Gastrocnemius medialis (tissue), 4 donors: Measurements from ENCODE around the gene CACNA1C. TPM values are rescaled to one million over a fixed set of nuclear protein-coding genes. Genes with fewer than 3 reads are reported as not detected.

ENCODE experiments used
- ATAC-seq, 2 donors: fragments of 150-250 bp; one replicate each; pipeline ENCODE4 v1.9.1; 2016
- DNase-seq, 2 donors: peaks; one replicate each; pipeline ENCODE4 v3.0.0-alpha.2; 2019
- H3K27ac ChIP-seq, 4 donors: fragments of 200-600 bp; sonication (generic); 1 replicate in 1 of 4; 2 replicates in 3 of 4; pipeline ENCODE4 v1.5.1; 2016 to 2018; ENCODE audit warnings: mild to moderate bottlenecking in 2 of 4, moderate library complexity in 1 of 4
- H3K27me3 ChIP-seq, 3 donors: fragments of 200-600 bp; sonication (generic) in 2 of 3; 1 replicate in 1 of 3; 2 replicates in 2 of 3; pipeline versions ENCODE4 v1.5.1 to v1.6.0; 2016 to 2019; ENCODE audit warnings: mild to moderate bottlenecking in 1 of 3, moderate library complexity in 1 of 3
- H3K36me3 ChIP-seq, 2 donors: fragments of 200-600 bp; sonication (generic) in 1 of 2; one replicate each; pipeline ENCODE4 v1.5.1; 2017 to 2018
- H3K4me1 ChIP-seq, 2 donors: fragments of 200-600 bp; sonication (generic) in 1 of 2; one replicate each; pipeline ENCODE4 v1.5.1; 2016 to 2017; ENCODE audit warnings: mild to moderate bottlenecking in 2 of 2
- H3K4me3 ChIP-seq, 4 donors: fragments of 200-600 bp; sonication (generic) in 3 of 4; 1 replicate in 1 of 4; 2 replicates in 3 of 4; pipeline ENCODE4 v1.5.1; 2016 to 2019; ENCODE audit warnings: mild to moderate bottlenecking in 2 of 4
- H3K9me3 ChIP-seq, 3 donors: fragments of 200-600 bp; sonication (generic) in 2 of 3; 1 replicate in 1 of 3; 2 replicates in 2 of 3; pipeline ENCODE4 v1.5.1; 2016 to 2019
- CTCF ChIP-seq, 5 experiments: fragments of 450-650 bp in 3 of 5; fragments of 200-600 bp in 2 of 5; sonication (generic) in 2 of 5; IDR thresholded peaks in 4 of 5; conservative IDR thresholded peaks in 1 of 5; 1 replicate in 4 of 5; 2 replicates in 1 of 5; pipeline ENCODE4 v1.5.1; 2016 to 2019; ENCODE audit warnings: antibody characterized with exemption in 5 of 5, mild to moderate bottlenecking in 3 of 5, moderate library complexity in 3 of 5
- POLR2A ChIP-seq, 2 donors: fragments of 450-650 bp; IDR thresholded peaks; one replicate each; pipeline ENCODE4 v1.6.1; 2017; ENCODE audit warnings: antibody characterized with exemption in 2 of 2, mild to moderate bottlenecking in 2 of 2, moderate library complexity in 2 of 2
- in situ Hi-C, 4 donors: fragments of 200-750 bp; cut with MboI; loops; one replicate each; pipeline versions ENCODE4 v1.15.0 to v1.8.0; 2017; ENCODE audit warnings: low sequenced_read_pairs in 4 of 4
- intact Hi-C: fragments of 100-400 bp; cut with DNase I; formaldehyde crosslinking; loops from one replicate; pipeline ENCODE4 v1.15.1; 2023; ENCODE audit warnings: low total_unique reads
- total RNA-seq, 4 donors: library from RNA; depleted of rRNA; stranded (reverse); fragments of >200 nt; gene quantifications; one replicate each; pipeline versions ENCODE4 v1.1.0 to v1.2.3, GENCODE V29; 2016

CACNA1C gene
- total RNA-seq, 4 donors from 2014 or later: 0.80 to 1.8 (median 0.91) TPM

GRCh38 chr12:2745655-2746054, 692.9 kb downstream of the CACNA1C start:
- H3K9me3 ChIP-seq: no peaks in the 10 kb centered on the region
- no peaks in the 10 kb centered on the region for H3K27me3 ChIP-seq
- intact Hi-C loops: no loop called here
- DNase-seq (no peak), ATAC-seq (no peak)
- no peaks in the 10 kb centered on the region for H3K4me1 ChIP-seq
- in situ Hi-C loops: no loop called here
- no peak overlapping the region for H3K4me3 ChIP-seq
- no peaks in the 10 kb centered on the region for H3K36me3 ChIP-seq
- no peak overlapping the region for H3K27ac ChIP-seq
- TF ChIP-seq CTCF (IDR thresholded peaks at IDR 0.05 in 4 of 5, conservative IDR thresholded peaks at IDR 0.05 in 1 of 5) (no peak), POLR2A (IDR thresholded peaks at IDR 0.05) (no peak)

Other genes starting within 250 kb of the CACNA1C start
- not detected for gene LRTM2, start 232.4 kb upstream of the CACNA1C start, total RNA-seq
- 1 to 10 TPM in 2 of 4 donors, under 1 TPM in 2; 0.25 to 3.1 (median 0.68) TPM for gene CACNA2D4, start 134.3 kb upstream of the CACNA1C start, total RNA-seq
- gene DCP1B, start 48.5 kb upstream of the CACNA1C start, total RNA-seq: 10 to 100 TPM; 11.5 to 13.5 (median 12.4) TPM